ENCODE measurements around the gene KCNJ2.

KCNJ2 gene

DNA sequence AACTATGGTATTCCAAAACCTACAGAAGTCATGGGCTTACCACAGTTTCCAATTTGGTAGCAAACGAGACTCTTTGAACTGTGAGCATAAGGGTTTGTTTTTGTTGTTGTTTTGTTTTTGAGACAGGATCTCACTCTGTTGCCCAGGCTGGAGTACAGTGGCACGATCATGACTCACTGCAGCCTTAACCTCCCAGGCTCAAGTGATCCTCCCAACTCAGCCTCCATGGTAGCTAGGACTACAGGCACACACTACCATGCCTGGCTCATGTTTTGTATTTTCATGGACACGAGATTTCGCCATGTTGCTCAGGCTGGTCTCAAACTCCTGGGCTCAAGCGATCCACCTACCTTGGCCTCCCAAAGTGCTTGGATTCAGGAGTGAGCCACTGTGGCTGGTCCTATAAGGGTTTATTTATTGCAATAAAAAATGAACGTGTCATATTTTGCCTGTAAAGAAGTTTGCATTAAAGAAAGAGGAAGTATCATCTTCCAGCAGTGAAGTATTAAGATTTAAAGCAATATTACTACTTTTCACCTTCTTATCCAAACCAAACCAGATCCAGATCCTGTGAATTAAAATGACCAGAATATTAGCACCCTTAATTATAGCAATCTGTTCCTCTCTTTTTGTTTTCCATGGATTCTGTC is 37.2 kb downstream of the KCNJ2 start:
- DNase-seq = no peak

DNA sequence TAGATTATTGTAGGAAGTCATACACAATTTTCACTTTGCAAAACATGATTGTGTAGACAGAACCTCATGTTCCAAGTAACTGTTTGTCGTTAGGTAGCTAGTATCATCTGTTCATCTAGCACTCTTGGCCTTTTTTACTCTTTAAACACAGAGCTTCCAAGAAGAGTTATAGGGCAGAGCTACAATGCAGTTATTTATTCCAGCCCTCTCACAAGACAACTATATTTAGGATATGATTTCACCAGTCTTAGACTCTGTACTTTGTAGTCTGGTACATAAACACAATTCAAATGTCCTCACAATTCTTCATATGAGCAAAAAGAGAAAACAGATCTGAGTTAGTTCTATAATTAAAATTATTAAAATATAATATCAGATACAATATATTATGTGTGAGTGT is 37.9 kb downstream of the KCNJ2 start:
- no peak for DNase-seq

DNA sequence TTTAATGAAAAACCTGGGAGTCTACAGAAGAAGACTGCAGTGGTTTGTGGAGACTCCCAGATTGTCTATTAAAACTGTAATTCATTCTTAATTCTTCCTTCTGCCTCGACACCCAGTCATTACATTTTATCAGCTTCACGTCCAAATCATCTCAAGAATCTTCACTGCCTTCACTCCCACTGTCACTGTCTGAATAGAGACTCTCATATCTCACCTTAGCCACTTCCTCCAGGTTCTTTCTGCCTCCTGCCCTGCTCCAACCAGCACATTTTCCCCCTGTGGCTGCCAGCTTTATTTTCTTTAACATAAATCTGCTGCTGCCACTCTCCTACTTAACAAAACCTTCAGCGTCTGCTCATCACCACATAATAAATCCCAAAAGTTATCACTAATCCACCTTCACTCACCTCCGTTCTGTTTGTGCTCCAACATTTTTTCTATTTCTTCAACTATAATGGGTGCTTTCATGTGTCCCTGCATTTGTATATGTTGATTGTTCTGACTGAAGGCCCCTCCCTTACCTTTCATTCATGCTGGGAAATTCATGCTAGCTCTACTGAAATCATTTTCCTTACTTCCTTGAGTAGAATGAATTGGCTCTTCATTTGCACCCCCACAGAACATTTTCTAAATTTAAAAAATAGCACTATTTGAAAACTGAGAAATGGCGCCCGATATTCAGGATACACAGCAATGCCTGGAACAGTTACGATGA is 38.9 kb downstream of the KCNJ2 start:
- DNase-seq = no peak

DNA sequence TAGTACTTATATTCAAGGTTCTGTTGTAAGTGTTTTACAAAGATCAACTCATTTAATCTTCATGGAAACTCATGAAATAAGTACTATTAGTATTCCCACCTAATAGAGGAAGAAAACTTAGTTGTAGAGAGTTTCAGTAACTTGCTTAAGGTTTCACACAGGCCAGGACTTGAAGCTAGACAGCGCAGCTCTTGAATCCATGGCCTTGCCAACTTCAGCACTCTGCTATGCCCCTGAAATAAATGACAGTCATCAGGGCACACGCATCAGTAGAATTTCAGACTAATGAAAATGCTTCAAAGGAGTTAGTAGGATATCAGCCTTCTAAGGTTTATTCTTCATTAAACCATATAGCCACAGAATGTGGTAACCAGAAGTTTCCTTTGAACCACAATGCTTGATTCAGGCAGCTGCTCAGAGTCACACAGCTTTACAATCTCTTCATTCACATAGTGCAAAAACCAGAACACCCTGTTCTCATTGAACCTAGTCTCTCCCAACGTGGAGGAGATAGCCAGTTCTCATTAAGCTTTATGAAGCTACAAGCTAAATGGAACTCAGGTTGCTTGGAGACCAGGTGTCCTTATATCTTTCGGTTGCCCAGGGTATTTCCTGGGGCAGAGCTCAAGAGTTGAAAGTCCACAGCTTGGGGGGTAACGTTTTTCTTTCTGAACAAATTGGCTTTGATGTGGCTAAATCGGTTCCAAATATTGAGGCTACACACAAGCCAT is 39.7 kb downstream of the KCNJ2 start:
- no peak for DNase-seq

DNA sequence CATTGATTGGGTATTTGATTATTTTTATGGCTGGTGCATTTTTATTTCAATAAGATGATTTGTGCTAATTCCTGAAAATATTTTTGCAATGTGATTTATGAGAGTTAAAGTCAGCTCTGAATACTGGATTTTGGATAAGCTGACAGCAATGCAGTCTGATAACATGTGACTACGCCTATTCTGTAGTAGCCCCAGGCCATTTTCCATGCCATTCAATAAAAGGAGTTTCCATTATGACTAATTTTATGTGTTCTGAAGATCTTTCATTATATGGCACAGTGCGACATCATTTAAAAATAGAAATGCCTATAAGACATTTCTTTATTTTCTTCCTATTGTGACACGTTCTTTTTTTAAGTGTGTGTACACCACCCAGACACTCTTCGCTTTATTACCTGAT is 46.3 kb downstream of the KCNJ2 start:
- no peak for DNase-seq

DNA sequence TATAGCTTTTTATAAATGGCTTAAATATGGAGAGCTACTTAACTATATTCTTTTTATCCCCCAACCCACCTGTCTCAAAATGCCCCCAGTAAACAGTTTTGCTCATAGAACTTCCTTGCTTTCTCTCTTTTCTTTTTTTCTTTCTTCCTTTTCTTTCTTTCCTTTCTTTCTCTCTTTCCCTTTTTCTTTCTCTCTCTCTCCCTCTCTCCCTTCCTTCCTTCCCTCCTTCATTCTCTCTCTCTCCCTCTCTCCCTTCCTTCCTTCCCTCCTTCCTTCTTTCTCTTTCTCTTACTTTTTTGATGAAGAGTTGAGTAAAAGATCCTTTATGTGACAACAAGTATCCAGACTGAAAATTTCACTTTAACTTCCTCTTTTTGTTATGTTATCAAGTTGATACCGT is 48.2 kb downstream of the KCNJ2 start:
- DNase-seq = no peak

DNA sequence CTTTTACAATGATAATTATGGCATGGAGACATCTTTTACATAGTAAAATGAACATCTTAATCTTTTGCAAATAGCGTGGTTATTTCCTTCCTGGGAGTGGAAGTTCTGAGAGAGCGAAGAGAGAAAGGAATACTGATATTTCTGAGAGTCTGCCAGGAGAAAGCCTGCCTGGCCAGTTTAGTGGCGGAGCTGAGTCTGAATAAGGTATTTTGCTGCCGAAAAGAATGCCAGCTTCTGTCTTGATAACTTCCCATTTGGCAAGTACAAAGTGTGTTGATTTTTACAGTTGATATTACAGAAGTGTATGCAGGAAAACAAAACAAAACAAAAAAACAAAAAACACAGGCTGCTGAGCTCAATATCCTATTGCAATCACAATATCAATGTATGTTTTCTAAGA is 55.9 kb downstream of the KCNJ2 start:
- no peak for DNase-seq

Data from activated naive CD4-positive, alpha-beta T cell treated with anti-CD3 and anti-CD28 coated beads, Interleukin-2, amount 50 U/mL, for 16 hours (primary cell).